Liver (tissue), 3 donors: ENCODE results near the gene SLC25A44.

ENCODE experiments used
- GABPA ChIP-seq, 2 donors: IDR thresholded peaks in 1 of 2; conservative IDR thresholded peaks in 1 of 2; 2 replicates each; pipeline ENCODE4 v1.6.1; 2016; ENCODE audit warnings: antibody characterized with exemption in 2 of 2, mild to moderate bottlenecking in 1 of 2, moderate library complexity in 1 of 2
- RAD21 ChIP-seq, 2 donors: IDR thresholded peaks; 2 replicates each; pipeline ENCODE4 v1.6.1; 2016; ENCODE audit warnings: antibody characterized with exemption in 2 of 2, mild to moderate bottlenecking in 2 of 2
- SP1 ChIP-seq: IDR thresholded peaks from 2 replicates; pipeline ENCODE4 v1.6.1; 2018; ENCODE audit warnings: antibody characterized with exemption, mild to moderate bottlenecking
- TF ChIP-seq, protein P1 (sequence below): fragments of 150-350 bp; IDR thresholded peaks from 2 replicates; pipeline ENCODE4 v1.5.1; 2017; ENCODE audit warnings: improper control_type of control experiment, low read depth, low read length; ENCODE audit not compliant: missing input control
- TF ChIP-seq, protein P2 (sequence below): IDR thresholded peaks from 2 replicates; pipeline ENCODE4 v1.6.1; 2016; ENCODE audit warnings: antibody characterized with exemption
- TF ChIP-seq, protein P3 (sequence below): IDR thresholded peaks from 2 replicates; pipeline ENCODE4 v1.6.1; 2016; ENCODE audit warnings: antibody characterized with exemption
- TF ChIP-seq, protein P4 (sequence below): IDR thresholded peaks from 2 replicates; pipeline ENCODE4 v1.6.1; 2016; ENCODE audit warnings: antibody characterized with exemption, mild to moderate bottlenecking
- TF ChIP-seq, protein P5 (sequence below): IDR thresholded peaks from 2 replicates; pipeline ENCODE4 v1.6.1; 2016; ENCODE audit warnings: antibody characterized with exemption
- donor health status: healthy.
- donor health status: healthy.

DNA sequence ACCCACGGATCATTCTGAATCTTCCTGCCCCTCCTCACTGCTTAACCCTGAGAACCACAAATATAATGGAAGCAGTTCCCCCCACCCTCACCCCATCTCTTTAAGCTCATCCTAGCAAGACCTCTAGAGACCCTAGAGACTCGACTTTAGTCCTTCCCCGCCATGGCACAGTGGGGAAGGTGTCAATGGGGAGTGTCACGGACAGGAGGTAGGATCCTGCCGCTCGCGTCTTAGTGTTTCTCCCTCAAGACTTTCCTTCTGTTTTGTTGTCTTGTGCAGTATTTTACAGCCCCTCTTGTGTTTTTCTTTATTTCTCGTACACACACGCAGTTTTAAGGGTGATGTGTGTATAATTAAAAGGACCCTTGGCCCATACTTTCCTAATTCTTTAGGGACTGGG lies 18.2 kb downstream of the SLC25A44 start:
- TF ChIP-seq, protein P1, sequence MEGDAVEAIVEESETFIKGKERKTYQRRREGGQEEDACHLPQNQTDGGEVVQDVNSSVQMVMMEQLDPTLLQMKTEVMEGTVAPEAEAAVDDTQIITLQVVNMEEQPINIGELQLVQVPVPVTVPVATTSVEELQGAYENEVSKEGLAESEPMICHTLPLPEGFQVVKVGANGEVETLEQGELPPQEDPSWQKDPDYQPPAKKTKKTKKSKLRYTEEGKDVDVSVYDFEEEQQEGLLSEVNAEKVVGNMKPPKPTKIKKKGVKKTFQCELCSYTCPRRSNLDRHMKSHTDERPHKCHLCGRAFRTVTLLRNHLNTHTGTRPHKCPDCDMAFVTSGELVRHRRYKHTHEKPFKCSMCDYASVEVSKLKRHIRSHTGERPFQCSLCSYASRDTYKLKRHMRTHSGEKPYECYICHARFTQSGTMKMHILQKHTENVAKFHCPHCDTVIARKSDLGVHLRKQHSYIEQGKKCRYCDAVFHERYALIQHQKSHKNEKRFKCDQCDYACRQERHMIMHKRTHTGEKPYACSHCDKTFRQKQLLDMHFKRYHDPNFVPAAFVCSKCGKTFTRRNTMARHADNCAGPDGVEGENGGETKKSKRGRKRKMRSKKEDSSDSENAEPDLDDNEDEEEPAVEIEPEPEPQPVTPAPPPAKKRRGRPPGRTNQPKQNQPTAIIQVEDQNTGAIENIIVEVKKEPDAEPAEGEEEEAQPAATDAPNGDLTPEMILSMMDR = no peak
- TF ChIP-seq, protein P2, sequence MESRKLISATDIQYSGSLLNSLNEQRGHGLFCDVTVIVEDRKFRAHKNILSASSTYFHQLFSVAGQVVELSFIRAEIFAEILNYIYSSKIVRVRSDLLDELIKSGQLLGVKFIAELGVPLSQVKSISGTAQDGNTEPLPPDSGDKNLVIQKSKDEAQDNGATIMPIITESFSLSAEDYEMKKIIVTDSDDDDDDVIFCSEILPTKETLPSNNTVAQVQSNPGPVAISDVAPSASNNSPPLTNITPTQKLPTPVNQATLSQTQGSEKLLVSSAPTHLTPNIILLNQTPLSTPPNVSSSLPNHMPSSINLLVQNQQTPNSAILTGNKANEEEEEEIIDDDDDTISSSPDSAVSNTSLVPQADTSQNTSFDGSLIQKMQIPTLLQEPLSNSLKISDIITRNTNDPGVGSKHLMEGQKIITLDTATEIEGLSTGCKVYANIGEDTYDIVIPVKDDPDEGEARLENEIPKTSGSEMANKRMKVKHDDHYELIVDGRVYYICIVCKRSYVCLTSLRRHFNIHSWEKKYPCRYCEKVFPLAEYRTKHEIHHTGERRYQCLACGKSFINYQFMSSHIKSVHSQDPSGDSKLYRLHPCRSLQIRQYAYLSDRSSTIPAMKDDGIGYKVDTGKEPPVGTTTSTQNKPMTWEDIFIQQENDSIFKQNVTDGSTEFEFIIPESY = no peak
- TF ChIP-seq, protein P3, sequence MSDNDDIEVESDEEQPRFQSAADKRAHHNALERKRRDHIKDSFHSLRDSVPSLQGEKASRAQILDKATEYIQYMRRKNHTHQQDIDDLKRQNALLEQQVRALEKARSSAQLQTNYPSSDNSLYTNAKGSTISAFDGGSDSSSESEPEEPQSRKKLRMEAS = no peak
- TF ChIP-seq, protein P4, sequence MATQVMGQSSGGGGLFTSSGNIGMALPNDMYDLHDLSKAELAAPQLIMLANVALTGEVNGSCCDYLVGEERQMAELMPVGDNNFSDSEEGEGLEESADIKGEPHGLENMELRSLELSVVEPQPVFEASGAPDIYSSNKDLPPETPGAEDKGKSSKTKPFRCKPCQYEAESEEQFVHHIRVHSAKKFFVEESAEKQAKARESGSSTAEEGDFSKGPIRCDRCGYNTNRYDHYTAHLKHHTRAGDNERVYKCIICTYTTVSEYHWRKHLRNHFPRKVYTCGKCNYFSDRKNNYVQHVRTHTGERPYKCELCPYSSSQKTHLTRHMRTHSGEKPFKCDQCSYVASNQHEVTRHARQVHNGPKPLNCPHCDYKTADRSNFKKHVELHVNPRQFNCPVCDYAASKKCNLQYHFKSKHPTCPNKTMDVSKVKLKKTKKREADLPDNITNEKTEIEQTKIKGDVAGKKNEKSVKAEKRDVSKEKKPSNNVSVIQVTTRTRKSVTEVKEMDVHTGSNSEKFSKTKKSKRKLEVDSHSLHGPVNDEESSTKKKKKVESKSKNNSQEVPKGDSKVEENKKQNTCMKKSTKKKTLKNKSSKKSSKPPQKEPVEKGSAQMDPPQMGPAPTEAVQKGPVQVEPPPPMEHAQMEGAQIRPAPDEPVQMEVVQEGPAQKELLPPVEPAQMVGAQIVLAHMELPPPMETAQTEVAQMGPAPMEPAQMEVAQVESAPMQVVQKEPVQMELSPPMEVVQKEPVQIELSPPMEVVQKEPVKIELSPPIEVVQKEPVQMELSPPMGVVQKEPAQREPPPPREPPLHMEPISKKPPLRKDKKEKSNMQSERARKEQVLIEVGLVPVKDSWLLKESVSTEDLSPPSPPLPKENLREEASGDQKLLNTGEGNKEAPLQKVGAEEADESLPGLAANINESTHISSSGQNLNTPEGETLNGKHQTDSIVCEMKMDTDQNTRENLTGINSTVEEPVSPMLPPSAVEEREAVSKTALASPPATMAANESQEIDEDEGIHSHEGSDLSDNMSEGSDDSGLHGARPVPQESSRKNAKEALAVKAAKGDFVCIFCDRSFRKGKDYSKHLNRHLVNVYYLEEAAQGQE = no peak
- TF ChIP-seq, protein P5, sequence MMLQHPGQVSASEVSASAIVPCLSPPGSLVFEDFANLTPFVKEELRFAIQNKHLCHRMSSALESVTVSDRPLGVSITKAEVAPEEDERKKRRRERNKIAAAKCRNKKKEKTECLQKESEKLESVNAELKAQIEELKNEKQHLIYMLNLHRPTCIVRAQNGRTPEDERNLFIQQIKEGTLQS = no peak
- TF ChIP-seq GABPA (IDR thresholded peaks at IDR 0.05 in 1 of 2, conservative IDR thresholded peaks at IDR 0.05 in 1 of 2) = no peak
- TF ChIP-seq RAD21 (IDR thresholded peaks at IDR 0.05) = no peak
- no peak for TF ChIP-seq SP1
